GM18858 (cell line): ENCODE measurements around the gene BMPER.

Source experiments
- ATAC-seq: cut with Tn5 transposase; IDR thresholded peaks from one replicate; pipeline ENCODE4 v1.9.1; 2021; ENCODE audit not compliant: unreplicated experiment

The BMPER gene

GRCh38 chr7:33905389-33906032 is at the start of gene BMPER:
TSS of gene BMPER (plus strand) at chr7:33905539. CDS start at chr7:33905614, 75 bp downstream.
- no peak for ATAC-seq

GRCh38 chr7:33861947-33862346 is 43.4 kb upstream of the BMPER start:
- no peak for ATAC-seq

GRCh38 chr7:33862946-33863814 is 42.2 kb upstream of the BMPER start:
- no peak for ATAC-seq

GRCh38 chr7:33868166-33868565 is 37.2 kb upstream of the BMPER start:
- no peak for ATAC-seq

- ATAC-seq, result no peak
These were observed 36.2 kb upstream of the BMPER start for GRCh38 chr7:33869176-33869575.

GRCh38 chr7:33870120-33870519 is 35.2 kb upstream of the BMPER start:
- no peak for ATAC-seq

- ATAC-seq, result no peak
These were observed 32.5 kb upstream of the BMPER start for GRCh38 chr7:33872870-33873269.

- no peak for ATAC-seq
These were observed 31.8 kb upstream of the BMPER start for GRCh38 chr7:33873518-33873917.

GRCh38 chr7:33873981-33874750 is 31.2 kb upstream of the BMPER start:
- no peak for ATAC-seq

- ATAC-seq, result no peak
These were observed 30.4 kb upstream of the BMPER start for GRCh38 chr7:33874943-33875342.

GRCh38 chr7:33876596-33877274 is 28.6 kb upstream of the BMPER start:
- ATAC-seq, result no peak

- ATAC-seq, result no peak
These were observed 24.6 kb upstream of the BMPER start for GRCh38 chr7:33880787-33881186.

GRCh38 chr7:33881316-33881715 is 24.0 kb upstream of the BMPER start:
- no peak for ATAC-seq

GRCh38 chr7:33882040-33882837 is 23.1 kb upstream of the BMPER start:
- no peak for ATAC-seq

- ATAC-seq, result no peak
These were observed 22.2 kb upstream of the BMPER start for GRCh38 chr7:33882950-33883670.

GRCh38 chr7:33883671-33883965 is 21.7 kb upstream of the BMPER start:
- no peak for ATAC-seq

- no peak for ATAC-seq
These were observed 19.8 kb upstream of the BMPER start for GRCh38 chr7:33885290-33886148.

GRCh38 chr7:33886149-33886623 is 19.2 kb upstream of the BMPER start:
- ATAC-seq, result no peak
